ENCODE measurements around the gene LBHD2. TPM values are rescaled to one million over a fixed set of nuclear protein-coding genes. Genes with fewer than 3 reads are reported as not detected.
A peak's percentile ranks its signal among the peaks of the same experiment; 100 is the strongest.

LBHD2 gene
- total RNA-seq, 2 donors from 2014 or later, result not detected

GRCh38 chr14:103094406-103095209 lies 10.6 kb downstream of the LBHD2 start, which contains the start of gene EXOC3L4:
EXOC3L4 (plus strand) TSS chr14:103094725; CDS start chr14:103100220, 5,495 bp downstream.
- ATAC-seq (no peak), DNase-seq (no peak)
- WGBS, 2 donors, result 71 to 85% methylated on average over 16 to 23 of the region's 23 CpGs
- Histone ChIP-seq H3K36me3 (replicated peaks in 1 of 2; ENCODE audit: insufficient read depth in 1 of 2, low read depth in 2 of 2) (no peaks in the 10 kb centered on the region), H3K9me3 (no peaks in the 10 kb centered on the region), H3K27me3 (no peaks in the 10 kb centered on the region), H3K27ac (peak within 1 kb of the TSS in 2 of 4 donors; percentile 10 to 40), H3K4me1 (peaks cover 23% of the 10 kb centered on the region), H3K4me3 (no peak within 1 kb of the TSS)
- TF ChIP-seq CTCF (IDR thresholded peaks at IDR 0.05), result no peak
- no peak for TF ChIP-seq POLR2A (IDR thresholded peaks at IDR 0.05)
- intact Hi-C loops (cut with DNase I), result no loop called here

DNA sequence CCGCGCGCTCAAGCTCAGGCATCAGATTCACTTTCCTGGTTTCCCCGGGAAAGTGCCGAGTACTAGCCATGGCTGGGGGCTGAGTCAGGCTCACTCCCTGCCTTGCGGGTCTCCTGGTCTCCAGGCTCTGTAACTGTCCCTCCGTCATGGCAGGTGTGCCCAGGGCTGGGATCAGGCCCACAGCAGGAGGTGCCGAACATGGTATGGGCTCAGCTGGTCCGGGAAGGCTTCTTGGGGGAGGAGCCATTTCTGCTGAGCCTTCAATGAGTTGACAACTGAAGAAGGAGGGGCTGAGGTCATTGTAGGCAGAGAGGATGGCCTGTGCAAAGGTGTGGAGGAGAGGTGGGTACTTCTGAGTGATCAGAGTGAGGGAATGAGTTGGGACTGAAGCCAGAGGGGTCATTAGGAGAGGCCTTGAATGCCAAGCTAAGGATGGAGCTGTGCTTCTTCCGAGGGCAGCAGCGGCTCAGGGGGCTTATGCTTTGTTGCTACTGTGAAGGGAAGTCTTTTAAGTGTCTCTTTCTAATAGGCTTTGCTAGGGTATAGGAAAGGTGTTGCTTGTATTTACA lies 11.3 kb downstream of the LBHD2 start:
- H3K27me3 ChIP-seq, result no peaks in the 10 kb centered on the region
- H3K27ac ChIP-seq, result no peak overlapping the region
- TF ChIP-seq POLR2A (IDR thresholded peaks at IDR 0.05) (no peak), CTCF (IDR thresholded peaks at IDR 0.05) (no peak)
- DNase-seq (no peak), ATAC-seq (no peak)
- H3K36me3 ChIP-seq (replicated peaks in 1 of 2; ENCODE audit: insufficient read depth in 1 of 2, low read depth in 2 of 2), result no peaks in the 10 kb centered on the region
- 92 to 94% methylated on average over 10 to 11 of the region's 11 CpGs for WGBS, 2 donors
- no peaks in the 10 kb centered on the region for H3K9me3 ChIP-seq
- intact Hi-C loops (cut with DNase I), result no loop called here
- H3K4me1 ChIP-seq, result peaks cover 27% of the 10 kb centered on the region
- no peak overlapping the region for H3K4me3 ChIP-seq

DNA sequence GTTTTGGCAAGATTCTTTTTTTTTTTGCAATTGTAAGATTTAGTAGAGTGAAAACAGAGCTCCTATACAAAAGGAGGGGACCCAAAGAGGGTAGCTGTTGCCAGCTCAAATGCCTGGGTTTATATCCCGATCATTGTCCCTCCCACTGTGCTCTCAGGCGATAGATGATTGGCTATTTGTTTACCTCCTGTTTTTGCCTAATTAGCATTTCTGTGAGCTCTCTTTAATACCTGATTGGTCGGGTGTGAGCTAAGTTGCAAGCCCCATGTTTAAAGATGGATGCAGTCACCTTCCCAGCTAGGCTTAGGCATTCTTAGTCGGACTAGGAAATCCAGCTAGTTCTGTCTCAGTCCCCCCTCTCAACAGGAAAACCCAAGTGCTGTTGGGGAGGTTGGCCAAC lies 12.4 kb downstream of the LBHD2 start:
- TF ChIP-seq POLR2A (IDR thresholded peaks at IDR 0.05) (no peak), CTCF (IDR thresholded peaks at IDR 0.05) (no peak)
- 78 to 83% methylated on average over 4 of the region's 4 CpGs for WGBS, 2 donors
- Histone ChIP-seq H3K27me3 (no peaks in the 10 kb centered on the region), H3K27ac (no peak overlapping the region), H3K4me3 (no peak overlapping the region), H3K9me3 (no peaks in the 10 kb centered on the region), H3K4me1 (peaks cover 21% of the 10 kb centered on the region), H3K36me3 (replicated peaks in 1 of 2; ENCODE audit: insufficient read depth in 1 of 2, low read depth in 2 of 2) (no peaks in the 10 kb centered on the region)
- DNase-seq (no peak), ATAC-seq (no peak)
- intact Hi-C loops (cut with DNase I), result no loop called here

DNA sequence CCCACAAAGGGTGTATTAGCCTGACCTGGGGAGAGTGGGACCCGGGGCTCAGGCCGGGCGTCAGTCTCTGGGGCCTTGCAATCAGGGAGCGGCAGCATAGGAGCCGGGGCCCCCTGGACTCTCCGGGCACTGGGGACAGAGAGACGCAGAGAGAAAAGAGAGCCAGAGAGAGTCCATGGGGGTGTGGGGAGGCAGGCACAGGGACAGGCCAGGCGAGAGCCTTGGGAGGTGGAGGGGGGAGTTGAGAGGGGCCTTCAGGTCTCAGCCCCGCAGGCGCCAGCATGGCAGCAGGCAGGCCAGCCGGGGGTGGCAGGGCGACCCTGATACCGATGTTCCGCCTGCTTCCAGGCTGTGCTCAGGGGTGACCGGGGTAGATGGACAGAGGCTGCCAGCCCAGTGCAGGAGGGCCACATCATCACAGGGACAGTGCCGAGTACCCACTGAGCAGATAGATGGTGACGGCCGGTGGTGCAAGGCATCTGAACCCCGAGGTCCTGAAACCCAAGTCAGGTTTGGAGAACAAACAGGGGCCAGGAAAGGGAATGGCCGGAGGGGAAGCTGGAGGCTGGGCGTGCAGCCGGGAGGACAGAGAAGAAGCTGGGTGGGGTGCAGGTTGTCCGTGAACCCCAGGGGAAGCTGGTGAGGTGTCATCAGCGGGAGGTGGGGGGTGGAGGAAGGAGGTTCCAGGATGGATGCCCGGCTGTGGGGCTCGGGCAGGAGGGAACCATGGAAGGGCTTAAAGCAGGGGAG lies 13.4 kb downstream of the LBHD2 start:
- Histone ChIP-seq H3K9me3 (no peaks in the 10 kb centered on the region), H3K27me3 (no peaks in the 10 kb centered on the region), H3K27ac (no peak overlapping the region), H3K4me3 (no peak overlapping the region), H3K4me1 (peaks cover 15% of the 10 kb centered on the region), H3K36me3 (replicated peaks in 1 of 2; ENCODE audit: insufficient read depth in 1 of 2, low read depth in 2 of 2) (no peaks in the 10 kb centered on the region)
- 89 to 90% methylated on average over 24 to 26 of the region's 26 CpGs for WGBS, 2 donors
- intact Hi-C loops (cut with DNase I), result no loop called here
- ATAC-seq (no peak), DNase-seq (peak in 1 of 4 donors; percentile 3)
- no peak for TF ChIP-seq CTCF (IDR thresholded peaks at IDR 0.05)
- no peak for TF ChIP-seq POLR2A (IDR thresholded peaks at IDR 0.05)
